AG04449 (cell line): ENCODE measurements around the gene CPTP.
A peak's percentile ranks its signal among the peaks of the same experiment; 100 is the strongest.

Experiments used
- CTCF ChIA-PET: fragments of 350-600 bp; formaldehyde crosslinking; extraction: SDS; loops from one replicate; lab custom pipeline; 2021; ENCODE audit warnings: antibody characterized with exemption; lab: Yijun Ruan, JAX
- POLR2A ChIA-PET: fragments of 400-600, 350-600 bp; formaldehyde crosslinking; extraction: SDS; loops from one replicate; lab custom pipeline; 2020; ENCODE audit warnings: antibody characterized with exemption, inconsistent platforms; lab: Yijun Ruan, JAX
- DNase-seq: peaks from one replicate; pipeline ENCODE4 v3.0.0-alpha.2; 2010; ENCODE audit warnings: low read depth, low spot score
- H3K4me3 ChIP-seq: 2 replicates; pipeline ENCODE4 v1.5.1; 2011; ENCODE audit warnings: low read depth, mild to moderate bottlenecking, control low read depth, low read length
- CTCF ChIP-seq: IDR thresholded peaks from one replicate; pipeline ENCODE4 v1.5.1; 2011; ENCODE audit warnings: mild to moderate bottlenecking, moderate library complexity, low read length, control low read depth, inconsistent platforms; ENCODE audit not compliant: insufficient read depth; ENCODE audit errors: missing control alignments

The CPTP gene

GRCh38 chr1:1347026-1347595, 22.5 kb downstream of the CPTP start:
- DNase-seq: no peak
- ChIA-PET POLR2A (interaction anchor here (1.1 to 1.6 kb wide), 3 partner anchors 11 to 13 kb away, joined by 3 to 8 read pairs (median 3); partner anchors contain the start of gene MXRA8), CTCF (interaction anchor here (0.8 to 8.3 kb wide), 8 partner anchors 11 to 225 kb away, joined by 3 to 138 read pairs (median 4); partner anchors contain the start of genes AURKAIP1 and MXRA8)
- H3K4me3 ChIP-seq: peak overlapping the region; percentile 75
- no peak for TF ChIP-seq CTCF

- peak overlapping the region; percentile 75 for H3K4me3 ChIP-seq
- ChIA-PET CTCF (interaction anchor here (0.9 to 8.3 kb wide), 11 partner anchors 9 to 158 kb away, joined by 3 to 138 read pairs (median 4); partner anchors contain the start of genes AURKAIP1, MXRA8 and TAS1R3), POLR2A (interaction anchor here (0.7 to 1.6 kb wide), 7 partner anchors 10 to 52 kb away, joined by 3 to 9 read pairs (median 4); partner anchors contain the start of genes AURKAIP1 and MXRA8)
- no peak for DNase-seq
- no peak for TF ChIP-seq CTCF
Measured at GRCh38 chr1:1347663-1348419, 23.2 kb downstream of the CPTP start.

- POLR2A ChIA-PET: interaction anchor here (0.7 to 1.6 kb wide), 6 partner anchors 9 to 52 kb away, joined by 3 to 9 read pairs (median 6); partner anchors contain the start of genes AURKAIP1 and MXRA8
Measured at GRCh38 chr1:1348420-1349255, 24.0 kb downstream of the CPTP start.

GRCh38 chr1:1349256-1350012, 24.8 kb downstream of the CPTP start, which contains the start of gene DVL1:
TSS of gene DVL1 (minus strand) at chr1:1349418. CDS start at chr1:1349065, 353 bp downstream.
- peak within 1 kb of the TSS; percentile 75 for H3K4me3 ChIP-seq
- ChIA-PET POLR2A (no interaction called here), CTCF (interaction anchor here (8.3 kb wide), 1 partner anchor 22 kb away, joined by 138 read pairs; the partner anchor contains the start of gene AURKAIP1)
- TF ChIP-seq CTCF: peak; percentile 71
- DNase-seq: no peak

More at GRCh38 chr1:1348420-1349255, 24.0 kb downstream of the CPTP start:
- TF ChIP-seq CTCF: no peak
- DNase-seq: no peak
- CTCF ChIA-PET: interaction anchor here (0.9 to 8.3 kb wide), 11 partner anchors 9 to 157 kb away, joined by 3 to 138 read pairs (median 4); partner anchors contain the start of genes AURKAIP1, MXRA8 and TAS1R3
- H3K4me3 ChIP-seq: peak overlapping the region; percentile 75

- no peak for DNase-seq
- no peak for TF ChIP-seq CTCF
- peak overlapping the region; percentile 18 for H3K4me3 ChIP-seq
- POLR2A ChIA-PET: interaction anchor here (0.6 to 2.1 kb wide), 4 partner anchors 9 to 23 kb away, joined by 3 to 12 read pairs (median 6); partner anchors contain the start of gene AURKAIP1
- CTCF ChIA-PET: interaction anchor here (0.9 to 2.4 kb wide), 9 partner anchors 10 to 87 kb away, joined by 3 to 13 read pairs (median 4); partner anchors contain the start of gene AURKAIP1
Measured at GRCh38 chr1:1351511-1352427, 27.2 kb downstream of the CPTP start.
